ENCODE data around the gene CNGA1. TPM values are rescaled to one million over a fixed set of nuclear protein-coding genes. Genes with fewer than 3 reads are reported as not detected.

CNGA1 gene
- total and polyA plus RNA-seq, 4 donors: 3.9 to 41.3 (median 17.1) TPM

DNA sequence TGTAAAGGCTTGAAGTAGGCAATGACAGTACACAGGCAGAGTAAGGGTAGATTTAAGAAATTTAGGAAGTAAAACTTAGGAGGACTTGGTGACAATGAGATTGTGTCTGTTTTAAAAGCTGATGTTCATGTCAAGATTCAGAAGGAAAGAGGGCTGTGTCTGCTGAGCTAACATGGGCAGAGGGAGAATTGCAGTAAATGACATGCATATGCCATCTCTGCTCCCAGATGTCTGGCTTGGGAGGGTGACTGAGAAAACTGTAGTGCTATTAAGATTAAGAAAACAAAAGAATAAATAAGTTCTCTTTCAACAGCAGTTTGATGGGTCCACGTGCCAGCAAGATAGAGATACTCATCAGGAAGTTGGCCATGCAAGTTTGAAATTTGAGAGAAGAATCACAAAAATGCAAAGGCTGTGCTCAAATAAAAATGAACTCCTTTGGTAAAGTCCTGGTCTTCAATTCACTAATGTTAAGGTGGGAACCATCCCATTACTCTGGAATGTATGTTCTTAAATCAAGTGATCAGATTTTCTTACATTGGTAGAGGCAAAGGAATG, 109.3 kb downstream of the CNGA1 start:
- Histone ChIP-seq H3K9me3 (ENCODE audit: control insufficient read depth in 4 of 4, low read length in 3 of 4) (no peaks in the 10 kb centered on the region), H3K4me3 (ENCODE audit: low read depth in 1 of 3, low read length in 3 of 3) (no peak overlapping the region), H3K4me1 (ENCODE audit: control insufficient read depth in 4 of 4, insufficient read depth in 4 of 4, low read length in 3 of 4) (no peaks in the 10 kb centered on the region), H3K27me3 (ENCODE audit: control insufficient read depth in 4 of 4, insufficient read depth in 4 of 4, low read length in 3 of 4) (no peaks in the 10 kb centered on the region), H3K27ac (ENCODE audit: low read depth in 1 of 2, low read length in 2 of 2) (no peak overlapping the region), H3K36me3 (ENCODE audit: control insufficient read depth in 4 of 4, insufficient read depth in 3 of 4, low read depth in 1 of 4, low read length in 3 of 4) (peaks cover 2 to 36% (median 24%) of the 10 kb centered on the region in 4 donors), H3K9ac (ENCODE audit: low read depth in 1 of 2, low read length in 2 of 2) (no peak overlapping the region)
- DNase-seq (ENCODE audit: low spot score): no peak
- 39% methylated on average over 1 of the region's 1 CpG for WGBS
- TF ChIP-seq RAD21 (IDR thresholded peaks at IDR 0.05): no peak
- TF ChIP-seq, protein P1, sequence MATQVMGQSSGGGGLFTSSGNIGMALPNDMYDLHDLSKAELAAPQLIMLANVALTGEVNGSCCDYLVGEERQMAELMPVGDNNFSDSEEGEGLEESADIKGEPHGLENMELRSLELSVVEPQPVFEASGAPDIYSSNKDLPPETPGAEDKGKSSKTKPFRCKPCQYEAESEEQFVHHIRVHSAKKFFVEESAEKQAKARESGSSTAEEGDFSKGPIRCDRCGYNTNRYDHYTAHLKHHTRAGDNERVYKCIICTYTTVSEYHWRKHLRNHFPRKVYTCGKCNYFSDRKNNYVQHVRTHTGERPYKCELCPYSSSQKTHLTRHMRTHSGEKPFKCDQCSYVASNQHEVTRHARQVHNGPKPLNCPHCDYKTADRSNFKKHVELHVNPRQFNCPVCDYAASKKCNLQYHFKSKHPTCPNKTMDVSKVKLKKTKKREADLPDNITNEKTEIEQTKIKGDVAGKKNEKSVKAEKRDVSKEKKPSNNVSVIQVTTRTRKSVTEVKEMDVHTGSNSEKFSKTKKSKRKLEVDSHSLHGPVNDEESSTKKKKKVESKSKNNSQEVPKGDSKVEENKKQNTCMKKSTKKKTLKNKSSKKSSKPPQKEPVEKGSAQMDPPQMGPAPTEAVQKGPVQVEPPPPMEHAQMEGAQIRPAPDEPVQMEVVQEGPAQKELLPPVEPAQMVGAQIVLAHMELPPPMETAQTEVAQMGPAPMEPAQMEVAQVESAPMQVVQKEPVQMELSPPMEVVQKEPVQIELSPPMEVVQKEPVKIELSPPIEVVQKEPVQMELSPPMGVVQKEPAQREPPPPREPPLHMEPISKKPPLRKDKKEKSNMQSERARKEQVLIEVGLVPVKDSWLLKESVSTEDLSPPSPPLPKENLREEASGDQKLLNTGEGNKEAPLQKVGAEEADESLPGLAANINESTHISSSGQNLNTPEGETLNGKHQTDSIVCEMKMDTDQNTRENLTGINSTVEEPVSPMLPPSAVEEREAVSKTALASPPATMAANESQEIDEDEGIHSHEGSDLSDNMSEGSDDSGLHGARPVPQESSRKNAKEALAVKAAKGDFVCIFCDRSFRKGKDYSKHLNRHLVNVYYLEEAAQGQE (IDR thresholded peaks at IDR 0.05): no peak
- TF ChIP-seq SP1 (IDR thresholded peaks at IDR 0.05): no peak
- TF ChIP-seq HNF4G (IDR thresholded peaks at IDR 0.05): no peak
- no peak for TF ChIP-seq FOXA1 (IDR thresholded peaks at IDR 0.05)
- no peak for TF ChIP-seq HNF4A (conservative IDR thresholded peaks at IDR 0.05)
- no peak for TF ChIP-seq EGR1 (IDR thresholded peaks at IDR 0.05; ENCODE audit: low read depth in 2 of 2)
- no peak for TF ChIP-seq JUND (IDR thresholded peaks at IDR 0.05)
- TF ChIP-seq FOXA2 (IDR thresholded peaks at IDR 0.05): no peak
- TF ChIP-seq, protein P2, sequence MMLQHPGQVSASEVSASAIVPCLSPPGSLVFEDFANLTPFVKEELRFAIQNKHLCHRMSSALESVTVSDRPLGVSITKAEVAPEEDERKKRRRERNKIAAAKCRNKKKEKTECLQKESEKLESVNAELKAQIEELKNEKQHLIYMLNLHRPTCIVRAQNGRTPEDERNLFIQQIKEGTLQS (IDR thresholded peaks at IDR 0.05): no peak
- no peak for TF ChIP-seq GABPA (IDR thresholded peaks at IDR 0.05 in 1 of 2, conservative IDR thresholded peaks at IDR 0.05 in 1 of 2)
- no peak for TF ChIP-seq YY1 (IDR thresholded peaks at IDR 0.05)
- TF ChIP-seq RXRA (IDR thresholded peaks at IDR 0.05): no peak

DNA sequence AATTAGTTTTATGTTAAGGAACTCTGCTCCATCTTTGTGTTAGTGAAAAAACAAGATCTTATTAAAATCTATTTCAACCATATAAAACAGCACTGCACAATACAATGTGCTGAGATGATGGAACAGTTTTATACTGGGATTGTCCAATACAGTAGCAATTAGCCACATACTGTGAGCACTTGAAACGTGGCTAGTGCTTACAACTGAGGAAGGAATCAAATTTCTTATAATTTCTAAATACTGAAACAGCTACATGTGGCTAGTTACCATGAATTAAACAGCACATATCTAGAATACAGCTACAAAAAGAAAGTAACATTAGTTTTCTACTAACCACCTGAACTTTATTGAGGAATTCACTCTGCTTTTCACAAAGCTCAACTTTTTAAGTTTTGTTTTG, 116.8 kb downstream of the CNGA1 start:
- Histone ChIP-seq H3K9me3 (ENCODE audit: control insufficient read depth in 4 of 4, low read length in 3 of 4) (no peaks in the 10 kb centered on the region), H3K9ac (ENCODE audit: low read depth in 1 of 2, low read length in 2 of 2) (no peak overlapping the region), H3K4me1 (ENCODE audit: control insufficient read depth in 4 of 4, insufficient read depth in 4 of 4, low read length in 3 of 4) (no peaks in the 10 kb centered on the region), H3K27ac (ENCODE audit: low read depth in 1 of 2, low read length in 2 of 2) (no peak overlapping the region), H3K27me3 (ENCODE audit: control insufficient read depth in 4 of 4, insufficient read depth in 4 of 4, low read length in 3 of 4) (no peaks in the 10 kb centered on the region), H3K4me3 (ENCODE audit: low read depth in 1 of 3, low read length in 3 of 3) (no peak overlapping the region), H3K36me3 (ENCODE audit: control insufficient read depth in 4 of 4, insufficient read depth in 3 of 4, low read depth in 1 of 4, low read length in 3 of 4) (peaks cover 5 to 53% (median 35%) of the 10 kb centered on the region in 4 donors)
- no peak for DNase-seq (ENCODE audit: low spot score)
- 84% methylated on average over 1 of the region's 1 CpG for WGBS
- TF ChIP-seq, protein P3, sequence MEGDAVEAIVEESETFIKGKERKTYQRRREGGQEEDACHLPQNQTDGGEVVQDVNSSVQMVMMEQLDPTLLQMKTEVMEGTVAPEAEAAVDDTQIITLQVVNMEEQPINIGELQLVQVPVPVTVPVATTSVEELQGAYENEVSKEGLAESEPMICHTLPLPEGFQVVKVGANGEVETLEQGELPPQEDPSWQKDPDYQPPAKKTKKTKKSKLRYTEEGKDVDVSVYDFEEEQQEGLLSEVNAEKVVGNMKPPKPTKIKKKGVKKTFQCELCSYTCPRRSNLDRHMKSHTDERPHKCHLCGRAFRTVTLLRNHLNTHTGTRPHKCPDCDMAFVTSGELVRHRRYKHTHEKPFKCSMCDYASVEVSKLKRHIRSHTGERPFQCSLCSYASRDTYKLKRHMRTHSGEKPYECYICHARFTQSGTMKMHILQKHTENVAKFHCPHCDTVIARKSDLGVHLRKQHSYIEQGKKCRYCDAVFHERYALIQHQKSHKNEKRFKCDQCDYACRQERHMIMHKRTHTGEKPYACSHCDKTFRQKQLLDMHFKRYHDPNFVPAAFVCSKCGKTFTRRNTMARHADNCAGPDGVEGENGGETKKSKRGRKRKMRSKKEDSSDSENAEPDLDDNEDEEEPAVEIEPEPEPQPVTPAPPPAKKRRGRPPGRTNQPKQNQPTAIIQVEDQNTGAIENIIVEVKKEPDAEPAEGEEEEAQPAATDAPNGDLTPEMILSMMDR (IDR thresholded peaks at IDR 0.05; ENCODE audit: low read depth, low read length, missing input control): no peak
- TF ChIP-seq RXRA (IDR thresholded peaks at IDR 0.05) (no peak), GABPA (IDR thresholded peaks at IDR 0.05 in 1 of 2, conservative IDR thresholded peaks at IDR 0.05 in 1 of 2) (no peak), RAD21 (IDR thresholded peaks at IDR 0.05) (no peak), HNF4G (IDR thresholded peaks at IDR 0.05) (no peak), FOXA2 (IDR thresholded peaks at IDR 0.05) (no peak), SP1 (IDR thresholded peaks at IDR 0.05) (no peak), FOXA1 (IDR thresholded peaks at IDR 0.05) (no peak), NR2F2 (IDR thresholded peaks at IDR 0.05) (no peak), JUND (IDR thresholded peaks at IDR 0.05) (no peak), TAF1 (conservative IDR thresholded peaks at IDR 0.05) (no peak), HNF4A (conservative IDR thresholded peaks at IDR 0.05) (no peak), EGR1 (IDR thresholded peaks at IDR 0.05; ENCODE audit: low read depth in 2 of 2) (no peak), YY1 (IDR thresholded peaks at IDR 0.05) (no peak)
- TF ChIP-seq, protein P4, sequence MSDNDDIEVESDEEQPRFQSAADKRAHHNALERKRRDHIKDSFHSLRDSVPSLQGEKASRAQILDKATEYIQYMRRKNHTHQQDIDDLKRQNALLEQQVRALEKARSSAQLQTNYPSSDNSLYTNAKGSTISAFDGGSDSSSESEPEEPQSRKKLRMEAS (IDR thresholded peaks at IDR 0.05): no peak
- TF ChIP-seq, protein P2 (IDR thresholded peaks at IDR 0.05): no peak
- TF ChIP-seq, protein P1 (IDR thresholded peaks at IDR 0.05): no peak
- TF ChIP-seq, protein P5, sequence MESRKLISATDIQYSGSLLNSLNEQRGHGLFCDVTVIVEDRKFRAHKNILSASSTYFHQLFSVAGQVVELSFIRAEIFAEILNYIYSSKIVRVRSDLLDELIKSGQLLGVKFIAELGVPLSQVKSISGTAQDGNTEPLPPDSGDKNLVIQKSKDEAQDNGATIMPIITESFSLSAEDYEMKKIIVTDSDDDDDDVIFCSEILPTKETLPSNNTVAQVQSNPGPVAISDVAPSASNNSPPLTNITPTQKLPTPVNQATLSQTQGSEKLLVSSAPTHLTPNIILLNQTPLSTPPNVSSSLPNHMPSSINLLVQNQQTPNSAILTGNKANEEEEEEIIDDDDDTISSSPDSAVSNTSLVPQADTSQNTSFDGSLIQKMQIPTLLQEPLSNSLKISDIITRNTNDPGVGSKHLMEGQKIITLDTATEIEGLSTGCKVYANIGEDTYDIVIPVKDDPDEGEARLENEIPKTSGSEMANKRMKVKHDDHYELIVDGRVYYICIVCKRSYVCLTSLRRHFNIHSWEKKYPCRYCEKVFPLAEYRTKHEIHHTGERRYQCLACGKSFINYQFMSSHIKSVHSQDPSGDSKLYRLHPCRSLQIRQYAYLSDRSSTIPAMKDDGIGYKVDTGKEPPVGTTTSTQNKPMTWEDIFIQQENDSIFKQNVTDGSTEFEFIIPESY (IDR thresholded peaks at IDR 0.05): no peak

All from liver (tissue), 9 donors.